Epidermal melanocyte (primary cell): ENCODE results near the gene MEGF9.
"Not testable (repeated sequence)": the region's sequence is repeated elsewhere in the genome, so short reads cannot be mapped to it uniquely, and the experiment has no call there.

Source experiments
- DNase-seq: peaks from one replicate; pipeline ENCODE4 v3.0.0; 2011; ENCODE audit warnings: low spot score; ENCODE audit not compliant: insufficient read length

MEGF9 gene

GRCh38 chr9:120659676-120660075, 54.6 kb downstream of the MEGF9 start:
- DNase-seq: no peak

DNA sequence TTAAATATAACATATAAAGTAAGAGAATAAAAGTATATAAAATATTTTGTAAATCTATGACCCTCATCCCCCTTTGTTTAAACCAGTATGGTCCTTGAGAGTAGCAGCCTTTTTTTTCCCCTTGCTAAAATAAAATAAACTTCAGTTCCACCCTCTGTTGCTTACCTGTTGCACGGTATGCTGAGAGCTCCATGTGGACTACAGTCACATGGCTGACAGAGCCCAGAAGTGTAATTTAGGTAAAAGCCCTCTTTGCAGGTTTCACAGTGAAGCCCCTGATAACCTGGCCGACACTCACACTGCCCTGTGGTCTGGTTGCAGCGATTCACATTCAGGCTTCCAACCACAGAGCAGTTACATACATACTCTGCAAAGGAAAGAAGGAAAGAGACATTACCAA, 55.1 kb downstream of the MEGF9 start:
- no peak for DNase-seq

GRCh38 chr9:120655005-120655622, 59.2 kb downstream of the MEGF9 start:
- DNase-seq: no peak

DNA sequence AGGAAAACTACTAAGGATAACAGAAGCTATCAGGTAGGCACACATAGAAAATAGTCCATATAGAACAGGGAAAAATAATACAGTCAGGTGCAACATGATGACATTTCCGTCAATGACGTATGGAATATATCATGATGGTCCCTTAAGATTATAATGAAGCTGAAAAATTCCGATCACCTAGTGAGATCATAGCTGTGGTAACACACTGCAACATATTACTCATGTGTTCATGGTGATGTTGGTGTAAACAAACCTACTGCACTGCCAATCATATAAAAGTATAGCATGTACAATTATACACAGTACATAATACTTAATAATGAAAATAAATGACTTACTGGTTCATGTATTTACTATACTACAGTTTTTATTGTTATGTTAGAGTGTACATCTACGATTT, 60.0 kb downstream of the MEGF9 start:
- no peak for DNase-seq

DNA sequence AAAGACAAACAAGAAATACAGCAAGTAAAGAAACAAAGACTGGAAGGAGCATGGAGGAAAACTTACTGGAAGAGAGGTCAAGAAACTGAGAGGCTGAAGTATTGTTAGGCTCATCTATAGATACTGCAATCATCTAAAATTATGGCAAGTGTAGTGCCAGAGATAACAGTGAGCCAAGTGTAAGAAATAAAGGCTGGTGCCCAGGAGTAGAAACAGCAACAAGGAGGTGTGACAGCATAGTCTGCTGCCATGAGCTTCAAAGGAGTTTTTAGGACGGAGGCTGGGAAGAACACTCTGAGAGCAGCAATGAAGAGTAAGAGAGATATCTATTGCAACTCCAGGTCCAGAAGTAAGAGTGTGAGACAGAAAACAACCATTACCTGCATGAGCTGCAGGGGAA, 60.5 kb downstream of the MEGF9 start:
- DNase-seq: no peak

DNA sequence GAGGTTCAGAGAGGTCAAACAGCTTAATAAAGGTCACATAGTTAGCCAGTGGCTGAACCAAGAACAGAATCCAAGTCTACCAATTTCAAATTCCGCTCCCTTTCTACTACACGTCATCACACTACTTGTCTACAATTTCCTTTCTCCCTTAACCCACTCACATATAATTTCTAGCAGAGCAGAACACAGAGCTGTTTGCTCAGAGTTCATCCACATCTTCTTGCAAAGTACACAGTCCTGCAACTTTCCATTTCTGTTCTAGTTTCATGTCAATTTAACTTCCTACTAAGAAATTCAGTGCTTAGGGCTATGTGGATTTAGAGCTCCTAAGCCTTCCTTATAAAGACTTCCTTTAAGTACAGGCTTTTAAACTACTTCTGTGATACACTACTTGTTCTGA, 61.3 kb downstream of the MEGF9 start:
- no peak for DNase-seq

DNA sequence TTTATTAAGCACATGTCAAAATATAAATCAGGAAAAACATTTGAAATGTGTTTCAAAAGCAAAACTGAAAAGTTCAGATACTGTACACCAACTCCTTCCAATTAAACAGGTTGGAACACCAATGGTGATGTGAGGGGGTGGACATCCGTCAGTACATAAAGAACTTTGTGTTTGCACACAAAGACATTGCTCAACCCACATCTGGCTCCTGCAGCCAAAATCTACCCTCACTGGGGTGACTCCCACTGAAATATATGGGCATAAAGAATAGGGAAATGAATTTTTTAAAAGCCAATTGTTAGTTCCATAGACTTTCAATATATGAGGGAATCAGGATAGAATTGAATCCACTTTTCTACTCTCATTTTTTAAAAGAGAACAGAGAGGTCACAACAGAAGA, 63.9 kb downstream of the MEGF9 start:
- no peak for DNase-seq

DNA sequence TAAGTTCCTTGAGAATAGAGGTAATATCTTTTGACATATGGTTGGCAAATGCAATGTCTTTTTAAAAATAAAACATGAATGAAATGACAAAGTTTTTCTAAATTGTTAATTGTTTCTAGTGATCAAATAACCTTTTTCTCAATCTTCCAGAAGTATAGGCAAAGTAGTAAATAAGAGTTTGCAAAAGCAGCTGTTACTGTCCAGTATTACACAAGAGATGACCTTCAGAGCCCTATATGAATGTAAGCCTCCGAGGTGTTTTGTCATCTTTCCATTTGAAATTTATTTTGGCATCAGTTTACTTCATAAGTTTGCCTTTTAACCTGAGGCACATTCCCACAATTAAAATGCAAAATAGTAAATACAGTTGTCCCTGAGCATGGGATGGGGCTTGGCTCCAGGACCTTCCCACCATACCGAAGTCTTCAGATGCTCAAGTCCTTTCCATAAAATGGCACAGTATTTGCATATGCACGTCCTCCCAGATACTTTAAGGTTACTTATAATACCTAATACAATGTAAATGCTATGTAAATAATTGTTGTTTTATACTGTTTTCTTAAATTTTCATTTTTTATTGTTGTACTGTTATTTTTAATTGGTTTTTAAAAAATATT, 65.6 kb downstream of the MEGF9 start:
- DNase-seq: no peak

DNA sequence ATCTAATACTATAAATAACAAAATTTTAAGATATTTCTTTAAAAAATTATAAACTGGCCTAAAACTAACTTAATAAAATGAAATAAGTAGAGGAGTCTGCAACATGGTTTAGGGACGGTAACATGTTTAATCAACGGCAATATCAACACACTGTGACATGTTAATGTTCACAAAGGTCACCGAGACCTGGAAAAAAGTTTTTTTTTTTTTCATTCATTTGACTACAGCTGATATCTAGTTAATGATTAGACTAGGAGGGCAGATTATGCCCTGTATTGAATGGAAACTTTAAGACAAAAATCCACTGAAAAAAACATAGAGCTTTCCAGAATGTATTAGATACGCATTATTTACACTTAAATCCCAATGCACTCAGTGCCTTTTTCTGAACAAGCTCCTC, 67.3 kb downstream of the MEGF9 start:
- DNase-seq: no peak

DNA sequence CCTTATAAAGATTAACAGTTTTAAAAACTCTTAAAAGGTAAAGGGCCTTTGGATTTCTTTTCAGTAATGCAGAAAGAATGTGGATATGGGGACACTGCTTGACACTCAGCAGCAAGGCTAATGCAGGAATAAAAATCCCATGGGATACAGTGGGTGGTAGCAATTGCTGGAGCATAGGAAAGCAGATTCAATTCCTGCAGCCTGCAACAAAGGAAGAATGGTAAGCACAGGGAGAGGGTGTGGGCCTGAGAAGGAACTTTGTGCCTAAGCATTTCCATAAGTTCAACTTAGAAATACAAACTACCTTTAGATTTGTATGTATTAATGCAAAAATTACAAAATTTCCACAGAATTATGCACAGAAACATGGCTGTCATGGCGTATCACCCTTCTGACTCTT, 68.5 kb downstream of the MEGF9 start:
- DNase-seq: no peak

GRCh38 chr9:120643061-120643460, 71.2 kb downstream of the MEGF9 start:
- peak; percentile 77 for DNase-seq

DNA sequence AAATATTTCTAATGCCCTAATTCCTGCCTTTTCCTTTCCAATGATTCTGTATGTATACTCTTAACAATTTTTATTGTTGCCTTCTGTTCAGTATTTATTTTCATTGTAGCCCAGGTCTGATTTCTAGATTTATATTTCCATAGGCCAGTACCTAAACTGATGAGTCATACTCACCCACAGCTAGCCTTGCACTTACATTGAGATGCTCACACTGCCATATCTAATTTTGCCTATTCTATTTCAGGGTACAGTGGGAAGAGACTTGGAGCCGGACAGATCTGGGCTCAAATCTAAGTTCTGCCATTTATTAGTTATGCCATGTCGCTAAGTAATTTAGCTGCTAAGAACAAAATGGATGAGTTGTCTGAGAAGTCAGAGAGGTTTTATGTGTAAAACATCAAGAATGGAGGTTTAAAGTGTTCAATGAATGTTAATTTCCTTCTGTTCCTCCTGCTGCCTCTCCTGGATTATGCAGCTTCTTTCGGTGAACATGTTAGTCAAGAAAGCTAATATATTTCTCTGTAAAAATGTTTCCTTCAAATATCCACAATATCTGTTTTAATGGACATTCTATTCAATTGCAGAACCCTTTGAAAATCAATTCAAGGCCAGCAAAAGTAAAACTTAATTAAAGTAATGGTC, 72.0 kb downstream of the MEGF9 start:
- DNase-seq: no peak

- DNase-seq: not testable (repeated sequence)
Observed at GRCh38 chr9:120640874-120641273, 73.4 kb downstream of the MEGF9 start.

DNA sequence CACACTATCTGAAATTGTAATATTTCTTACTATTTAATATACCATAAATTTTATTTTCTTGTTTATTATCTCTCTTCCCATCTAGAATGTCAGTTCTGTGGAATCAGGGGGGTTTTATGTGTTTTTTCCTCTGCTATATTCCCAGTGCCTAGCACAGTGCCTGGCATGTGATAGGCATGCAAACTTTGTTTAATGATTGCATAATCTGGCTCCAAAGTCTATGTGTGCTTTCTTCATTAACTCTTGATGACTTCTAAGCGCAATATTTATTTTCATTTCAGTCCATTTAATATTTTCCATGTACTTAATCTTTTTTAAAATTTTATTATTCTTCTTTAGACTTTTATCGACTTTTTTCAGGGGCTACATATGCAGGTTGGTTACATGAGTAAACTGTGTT, 73.9 kb downstream of the MEGF9 start:
- DNase-seq: no peak

GRCh38 chr9:120637919-120638318, 76.4 kb downstream of the MEGF9 start:
- DNase-seq: no peak

DNA sequence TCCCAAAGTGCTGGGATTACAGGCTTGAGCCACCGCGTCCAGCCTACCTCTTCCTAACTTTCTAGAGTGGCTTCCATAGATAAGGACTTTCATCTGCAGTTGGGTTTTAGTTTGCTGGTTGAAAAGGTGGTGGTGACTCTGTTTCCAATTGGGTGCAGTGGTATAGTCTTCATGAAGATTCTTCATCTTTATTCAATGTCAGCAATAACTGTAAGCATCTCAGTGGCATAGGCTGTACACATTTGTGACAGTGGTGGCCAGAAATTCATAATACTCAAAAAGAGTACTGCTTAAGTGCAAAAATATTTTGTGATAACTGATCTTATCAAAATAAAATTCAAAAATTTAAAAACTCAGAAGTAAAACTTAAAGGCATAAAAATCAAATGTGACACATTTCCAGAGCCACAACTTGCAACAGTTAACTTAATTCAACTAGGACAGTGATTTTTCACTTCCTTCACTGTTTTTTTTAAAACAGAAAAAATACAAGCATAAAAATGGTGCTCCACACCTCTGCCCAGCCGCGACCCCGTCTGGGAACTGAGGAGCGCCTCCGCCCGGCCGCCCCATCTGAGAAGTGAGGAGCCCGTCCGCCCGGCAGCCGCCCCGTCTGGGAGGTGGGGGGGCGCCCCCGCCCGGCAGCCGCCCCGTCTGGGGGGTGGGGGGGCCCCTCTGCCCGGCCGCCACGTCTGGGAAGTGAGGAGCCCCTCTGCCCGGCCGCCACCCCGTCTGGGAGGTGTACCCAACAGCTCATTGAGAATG, 77.9 kb downstream of the MEGF9 start:
- no peak for DNase-seq

- no peak for DNase-seq
Observed at GRCh38 chr9:120635011-120635410, 79.3 kb downstream of the MEGF9 start.

- DNase-seq: no peak
Observed at GRCh38 chr9:120630333-120630732, 83.9 kb downstream of the MEGF9 start.

GRCh38 chr9:120628925-120629497, 85.3 kb downstream of the MEGF9 start:
- DNase-seq: not testable (repeated sequence)

GRCh38 chr9:120628207-120628924, 85.9 kb downstream of the MEGF9 start:
- no peak for DNase-seq

GRCh38 chr9:120627073-120627472, 87.2 kb downstream of the MEGF9 start:
- DNase-seq: no peak
